ENCODE results near the gene BTN1A1.

The BTN1A1 gene

GRCh38 chr6:26475823-26476729 lies 24.0 kb upstream of the BTN1A1 start:
- DNase-seq (ENCODE audit: low spot score), result no peak

GRCh38 chr6:26476896-26477295 lies 23.2 kb upstream of the BTN1A1 start:
- no peak for DNase-seq (ENCODE audit: low spot score)

GRCh38 chr6:26477426-26477825 lies 22.7 kb upstream of the BTN1A1 start:
- no peak for DNase-seq (ENCODE audit: low spot score)

GRCh38 chr6:26478100-26478984 lies 21.8 kb upstream of the BTN1A1 start:
- no peak for DNase-seq (ENCODE audit: low spot score)

- DNase-seq (ENCODE audit: low spot score), result peak; percentile 65
Observed at GRCh38 chr6:26478985-26479278, 21.2 kb upstream of the BTN1A1 start.

GRCh38 chr6:26482338-26482737 lies 17.8 kb upstream of the BTN1A1 start:
- DNase-seq (ENCODE audit: low spot score), result no peak

GRCh38 chr6:26483727-26484126 lies 16.4 kb upstream of the BTN1A1 start:
- no peak for DNase-seq (ENCODE audit: low spot score)

GRCh38 chr6:26484161-26484560 lies 15.9 kb upstream of the BTN1A1 start:
- DNase-seq (ENCODE audit: low spot score), result no peak

- DNase-seq (ENCODE audit: low spot score), result no peak
Observed at GRCh38 chr6:26485112-26485780, 14.9 kb upstream of the BTN1A1 start.

- no peak for DNase-seq (ENCODE audit: low spot score)
Observed at GRCh38 chr6:26486358-26486757, 13.7 kb upstream of the BTN1A1 start.

GRCh38 chr6:26487466-26487865 lies 12.6 kb upstream of the BTN1A1 start:
- no peak for DNase-seq (ENCODE audit: low spot score)

GRCh38 chr6:26489996-26490964 lies 9.8 kb upstream of the BTN1A1 start:
- no peak for DNase-seq (ENCODE audit: low spot score)

GRCh38 chr6:26491604-26492003 lies 8.5 kb upstream of the BTN1A1 start:
- DNase-seq (ENCODE audit: low spot score), result no peak

GRCh38 chr6:26493258-26493657 lies 6.8 kb upstream of the BTN1A1 start:
- no peak for DNase-seq (ENCODE audit: low spot score)

- DNase-seq (ENCODE audit: low spot score), result no peak
Observed at GRCh38 chr6:26494117-26494516, 6.0 kb upstream of the BTN1A1 start.

GRCh38 chr6:26495281-26495680 lies 4.8 kb upstream of the BTN1A1 start:
- DNase-seq (ENCODE audit: low spot score), result no peak

- DNase-seq (ENCODE audit: low spot score), result no peak
Observed at GRCh38 chr6:26497610-26498009, 2.5 kb upstream of the BTN1A1 start.

GRCh38 chr6:26501482-26501986 lies 1.4 kb downstream of the BTN1A1 start:
- DNase-seq (ENCODE audit: low spot score), result no peak

GRCh38 chr6:26502165-26502564 lies 2.1 kb downstream of the BTN1A1 start:
- no peak for DNase-seq (ENCODE audit: low spot score)

GRCh38 chr6:26502626-26503025 lies 2.5 kb downstream of the BTN1A1 start:
- DNase-seq (ENCODE audit: low spot score), result no peak

- peak; percentile 78 for DNase-seq (ENCODE audit: low spot score)
Observed at GRCh38 chr6:26507658-26508057, 7.6 kb downstream of the BTN1A1 start.
